Suppressor macrophage treated with lipopolysaccharide for 4 hours (primary cell): ENCODE results near the gene MAST4.

ENCODE experiments used
- DNase-seq: peaks from one replicate; pipeline ENCODE4 v3.0.0-alpha.2; 2020

MAST4 gene

DNA sequence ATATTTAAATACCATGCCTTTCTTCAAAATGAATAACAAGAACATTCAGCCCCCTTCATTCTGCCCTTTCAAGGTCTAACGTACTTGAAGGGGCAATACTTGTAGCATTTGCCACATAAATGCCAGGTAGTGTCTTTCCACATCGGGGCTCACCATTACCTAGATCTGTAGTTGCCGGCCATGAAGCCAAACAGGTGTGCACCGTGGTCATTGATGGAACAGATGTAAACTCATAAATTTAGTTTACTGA lies 407.4 kb downstream of the MAST4 start:
- no peak for DNase-seq

DNA sequence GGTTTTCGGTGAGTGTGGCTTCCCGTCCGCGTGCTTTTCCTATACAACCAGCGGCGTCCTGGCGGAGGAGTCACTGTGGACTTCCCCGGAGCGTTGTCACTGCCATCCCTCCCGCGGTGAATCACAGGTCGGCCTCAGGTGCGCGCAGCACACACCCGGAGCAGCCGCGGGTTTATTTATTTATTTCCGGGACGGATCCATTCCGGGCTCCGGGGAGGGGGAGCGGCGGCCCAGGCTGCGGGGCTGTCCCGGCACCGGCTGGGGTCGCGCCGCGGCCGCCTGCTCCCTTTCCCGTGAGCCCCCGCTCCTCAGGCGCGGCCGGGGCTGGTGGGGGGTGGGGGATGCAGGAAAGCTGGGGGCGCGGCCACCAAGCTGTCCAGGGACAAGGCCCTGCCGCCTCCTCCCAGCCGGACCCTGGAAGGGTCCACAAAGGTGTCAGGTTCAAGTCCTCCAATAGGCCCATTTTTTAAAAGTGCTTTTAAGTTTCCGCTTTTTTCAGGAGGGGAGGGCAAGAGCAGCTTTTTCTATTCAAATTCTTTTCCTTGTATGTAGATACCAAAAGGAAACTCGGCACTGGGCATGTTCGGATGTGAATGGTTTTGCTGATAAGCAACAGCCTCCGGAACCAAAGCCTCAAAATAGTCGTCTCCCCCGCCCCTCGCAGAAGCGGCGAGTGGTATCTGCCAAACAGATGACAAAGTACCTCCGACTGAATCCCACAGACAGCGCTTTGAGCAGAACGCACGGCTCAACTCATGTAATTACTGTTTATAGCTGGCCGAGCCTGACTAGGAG lies 407.9 kb downstream of the MAST4 start:
- DNase-seq: peak; percentile 55

GRCh38 chr5:67004730-67005350 lies 408.6 kb downstream of the MAST4 start:
- no peak for DNase-seq

- DNase-seq: no peak
Measured at GRCh38 chr5:67005737-67006499, 409.7 kb downstream of the MAST4 start.

DNA sequence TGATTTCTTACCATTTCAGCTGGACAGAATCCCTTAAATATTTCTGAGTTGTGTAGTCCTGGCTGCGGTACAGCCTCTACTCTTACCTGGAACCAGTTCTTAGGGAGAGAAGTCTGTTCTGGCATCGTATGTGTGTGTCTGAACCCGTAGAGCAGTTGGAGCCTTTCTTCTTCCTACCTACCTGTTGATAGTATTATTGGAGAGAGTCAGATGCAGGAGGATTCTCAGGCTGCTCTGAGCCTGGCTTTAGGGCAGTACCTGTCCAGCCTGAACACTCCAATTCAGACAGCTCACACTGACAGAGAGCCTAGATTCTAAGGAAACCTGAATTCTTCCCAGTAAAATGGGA lies 410.3 kb downstream of the MAST4 start:
- no peak for DNase-seq

DNA sequence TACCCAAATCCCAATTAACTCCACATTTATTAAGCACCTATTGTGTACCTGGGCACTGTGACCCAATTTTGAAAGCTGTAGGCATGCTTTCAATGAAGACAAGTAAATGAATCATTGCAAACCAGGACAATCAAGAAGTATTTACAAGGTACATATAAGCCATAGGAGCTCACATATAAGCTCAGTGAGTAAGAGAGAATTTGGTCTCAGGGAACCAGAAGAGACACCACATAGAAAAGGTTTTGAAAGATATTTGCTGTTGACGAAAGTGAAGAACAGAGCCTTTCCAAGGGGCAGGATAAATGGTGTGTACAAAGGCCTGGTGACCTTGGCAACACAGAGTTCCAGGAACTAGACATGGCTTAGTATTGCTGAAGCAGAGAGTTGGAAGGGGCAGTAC lies 412.8 kb downstream of the MAST4 start:
- no peak for DNase-seq

DNA sequence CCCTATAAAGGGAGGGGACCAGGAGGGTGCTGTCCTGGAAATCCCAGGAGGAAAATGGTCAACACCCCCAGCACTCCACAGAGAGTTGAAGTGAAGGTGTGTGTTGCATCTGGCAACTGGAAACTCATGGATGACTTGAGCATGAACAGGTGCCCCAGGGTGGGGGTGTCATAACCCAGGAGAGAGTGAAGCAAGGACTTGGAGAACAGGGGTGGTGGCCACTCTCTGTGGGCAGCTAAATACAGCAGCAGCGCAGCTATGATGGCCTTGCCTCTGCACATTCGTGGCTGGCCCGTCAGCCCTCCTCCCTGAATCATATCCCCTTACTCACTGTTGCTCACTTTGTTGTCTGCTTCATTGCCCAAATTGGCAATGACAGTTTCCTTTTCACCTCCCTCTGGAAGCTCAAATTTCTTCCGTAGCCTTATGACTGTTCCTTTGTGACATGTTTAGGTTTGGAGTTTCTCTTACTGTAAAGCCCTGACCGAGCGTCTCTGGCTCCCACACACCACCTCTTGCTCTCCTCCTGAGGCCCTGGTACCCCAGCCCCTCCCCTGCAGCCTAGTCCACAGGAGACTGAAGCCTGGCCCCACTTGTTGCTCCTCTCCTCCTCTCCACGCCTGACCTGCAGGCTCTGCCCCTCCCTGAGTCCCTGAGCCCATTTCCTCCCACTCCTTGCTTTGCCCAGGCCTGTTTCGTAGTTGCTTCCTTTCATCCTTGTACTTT lies 414.7 kb downstream of the MAST4 start:
- DNase-seq: no peak

DNA sequence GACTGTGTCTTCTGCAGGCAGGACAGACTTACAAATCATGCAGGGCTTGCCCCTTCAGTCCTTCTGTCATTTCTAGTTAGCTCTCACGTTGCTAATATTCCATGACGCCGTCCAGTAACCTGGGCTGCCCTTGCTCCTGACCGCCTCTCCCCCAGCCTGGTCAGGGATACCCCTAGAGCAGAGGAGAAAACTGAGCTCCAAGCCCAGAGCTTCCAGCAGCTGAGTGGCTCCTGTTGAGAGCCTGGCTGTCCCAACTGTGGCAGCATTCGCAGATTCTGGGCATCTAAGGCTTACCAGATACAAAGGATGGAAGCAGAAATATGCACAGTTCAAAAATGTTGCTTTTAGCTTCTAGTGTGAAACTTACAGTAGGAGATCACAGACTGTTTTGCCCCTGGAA lies 415.2 kb downstream of the MAST4 start:
- no peak for DNase-seq

GRCh38 chr5:67012171-67012570 lies 416.0 kb downstream of the MAST4 start:
- no peak for DNase-seq

GRCh38 chr5:67013719-67014118 lies 417.5 kb downstream of the MAST4 start:
- DNase-seq: no peak

DNA sequence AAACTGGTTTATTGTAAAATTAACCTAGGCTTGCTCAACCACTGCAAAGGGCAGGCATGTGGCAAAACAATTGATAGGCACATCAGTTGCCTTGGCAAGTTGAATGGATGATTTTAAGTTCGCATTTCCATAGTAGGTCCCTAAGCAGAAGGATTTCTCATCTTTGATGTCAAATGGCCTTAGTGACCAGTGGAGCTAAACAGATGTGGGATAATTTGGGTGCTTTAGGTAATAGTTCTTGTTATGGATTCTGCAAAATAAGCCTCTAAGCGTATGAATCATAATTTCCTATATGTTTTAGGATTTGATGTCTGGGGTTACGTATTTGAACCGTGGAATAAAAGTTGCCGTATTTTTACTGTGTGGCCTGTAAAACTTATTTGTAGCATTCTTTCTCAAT lies 418.0 kb downstream of the MAST4 start:
- no peak for DNase-seq

DNA sequence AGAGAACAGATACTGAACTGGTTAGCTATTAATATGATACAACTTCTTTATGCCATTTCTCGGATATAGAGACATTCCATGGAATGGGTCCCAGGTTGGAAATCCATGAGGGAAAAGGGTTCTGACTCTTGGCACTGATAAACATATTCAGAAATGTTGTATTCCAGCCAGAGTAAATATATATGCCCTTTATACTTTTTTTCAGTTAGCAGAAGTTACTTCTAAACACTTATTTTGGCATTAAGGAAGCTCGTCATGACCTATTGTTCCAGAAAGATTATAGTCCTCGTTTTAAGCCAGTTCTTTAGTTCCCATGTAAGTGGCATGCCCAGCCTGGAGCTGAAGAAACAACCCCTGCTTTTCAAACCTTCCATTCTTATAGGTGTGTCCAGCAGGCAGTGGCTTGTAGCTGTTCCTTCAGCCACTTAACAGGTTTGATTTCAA lies 418.8 kb downstream of the MAST4 start:
- DNase-seq: no peak

DNA sequence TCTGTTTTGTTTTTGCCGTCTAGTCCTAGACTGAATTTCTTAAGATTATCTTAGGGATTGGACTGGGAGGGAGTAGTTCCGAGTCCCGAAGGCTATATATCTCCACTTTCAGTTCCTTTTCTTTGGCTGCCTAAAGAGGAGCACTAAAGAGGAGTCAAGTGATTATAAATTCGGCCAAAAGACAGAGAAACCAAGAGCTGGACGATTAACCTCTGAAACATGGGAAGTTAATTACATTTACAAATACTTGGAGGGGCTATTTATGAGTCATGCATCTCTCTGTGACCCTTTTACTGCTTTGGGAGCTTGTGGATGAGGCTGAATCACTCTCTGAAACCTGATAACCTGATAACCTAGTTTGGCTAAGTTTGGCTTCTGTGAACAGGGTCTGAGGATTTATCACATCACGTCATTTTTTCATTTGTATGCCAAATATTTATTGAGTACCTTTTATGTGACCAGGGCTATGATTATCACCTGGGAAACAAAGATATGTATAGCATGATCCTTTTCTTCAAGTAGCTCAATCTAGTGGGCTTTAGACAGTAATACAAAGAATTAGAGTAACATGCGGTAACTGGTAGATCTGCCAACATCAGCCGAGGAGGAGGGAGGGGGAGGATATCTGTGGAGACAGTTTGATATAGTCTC lies 419.5 kb downstream of the MAST4 start:
- peak; percentile 52 for DNase-seq

DNA sequence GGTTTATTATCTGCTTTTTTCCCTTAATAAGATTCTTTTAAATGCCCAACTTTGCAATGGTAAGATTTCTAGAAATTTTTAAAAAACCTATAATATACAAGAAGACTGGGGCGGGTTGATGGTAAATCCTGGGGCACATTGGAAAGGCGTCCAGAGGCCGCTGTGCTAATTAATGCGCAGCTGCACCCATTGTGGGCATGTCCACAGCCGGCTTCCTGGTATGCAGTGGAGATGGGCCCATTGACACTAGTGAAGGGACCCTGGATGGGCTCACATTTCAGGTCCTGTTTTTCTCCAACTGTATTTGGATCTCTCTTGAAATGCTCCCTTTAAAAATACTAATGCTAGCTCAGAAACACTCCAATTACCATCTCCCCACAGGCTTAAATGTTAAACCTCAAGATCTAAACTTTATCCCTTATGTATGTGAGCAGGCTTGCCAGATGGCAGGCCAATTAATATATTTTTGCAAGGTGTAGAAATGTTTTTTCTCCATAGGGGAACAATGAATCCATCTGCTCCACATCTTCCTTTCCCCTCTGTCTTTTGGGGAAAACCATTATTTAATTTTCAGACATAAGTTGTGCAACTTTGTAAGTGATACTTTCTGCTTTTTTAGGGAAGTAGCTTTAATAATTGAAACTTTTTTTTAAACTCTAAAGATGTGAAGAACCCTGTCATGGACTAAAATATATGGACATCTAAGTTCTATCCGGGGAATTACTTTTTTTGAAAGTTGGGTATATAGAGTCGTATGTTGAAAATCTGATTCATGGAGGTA lies 423.1 kb downstream of the MAST4 start:
- DNase-seq: peak; percentile 19

GRCh38 chr5:67020096-67020615 lies 424.0 kb downstream of the MAST4 start:
- no peak for DNase-seq

DNA sequence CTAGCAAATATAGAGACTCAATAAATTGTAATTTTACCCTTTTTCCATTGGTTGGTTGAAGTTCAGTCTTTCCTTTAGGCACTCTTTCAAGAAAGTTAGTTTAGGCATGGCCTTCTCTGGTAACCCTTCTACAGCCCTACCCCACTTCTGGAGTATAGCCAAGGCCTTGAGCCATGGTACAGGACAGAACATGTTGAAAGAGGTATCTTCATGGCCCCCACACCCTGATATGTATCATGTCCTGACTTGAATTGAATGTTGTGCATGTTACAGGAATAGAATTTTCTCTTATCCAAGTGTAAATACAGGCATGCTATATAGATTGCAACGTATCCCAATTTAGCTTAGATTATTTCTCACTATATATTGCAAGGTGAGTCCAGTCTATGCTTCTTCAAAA lies 424.8 kb downstream of the MAST4 start:
- DNase-seq: no peak

DNA sequence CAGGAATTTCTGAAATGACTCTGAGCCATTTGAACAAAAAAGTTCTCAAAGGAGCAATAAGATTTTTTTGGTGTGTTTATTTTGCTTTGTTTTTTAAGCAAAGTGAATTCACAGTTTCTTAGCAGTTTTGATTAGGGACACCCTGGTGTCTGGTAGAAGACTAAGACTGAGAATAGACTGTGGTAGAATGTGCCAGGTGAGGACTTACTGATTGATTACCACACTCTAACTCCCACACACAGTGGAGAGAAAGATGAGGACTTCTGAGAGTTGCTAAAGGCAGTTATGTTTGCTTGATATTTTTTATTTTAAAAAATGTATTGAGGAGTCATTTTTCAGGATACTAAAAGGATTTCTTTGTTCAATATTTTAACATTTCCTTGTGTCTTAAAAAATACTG lies 425.3 kb downstream of the MAST4 start:
- DNase-seq: no peak

DNA sequence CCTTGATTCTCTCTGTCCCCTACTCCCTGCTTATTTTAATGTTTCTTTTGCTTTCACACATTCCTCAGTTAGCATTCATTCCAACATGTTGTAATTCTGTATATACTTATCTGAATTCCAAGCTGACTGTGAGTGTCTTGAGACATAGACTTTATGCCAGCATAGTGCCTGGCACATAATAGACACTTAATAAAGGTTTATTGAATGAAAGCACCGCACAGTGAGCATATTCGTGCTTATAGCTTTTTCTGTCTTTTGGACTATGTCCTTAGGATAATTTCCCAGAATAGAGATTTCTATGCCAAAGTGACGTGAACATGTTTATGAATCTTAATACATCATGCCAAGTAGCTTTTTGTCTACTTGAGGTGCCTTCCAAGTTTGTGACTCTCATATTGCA lies 425.8 kb downstream of the MAST4 start:
- DNase-seq: no peak

DNA sequence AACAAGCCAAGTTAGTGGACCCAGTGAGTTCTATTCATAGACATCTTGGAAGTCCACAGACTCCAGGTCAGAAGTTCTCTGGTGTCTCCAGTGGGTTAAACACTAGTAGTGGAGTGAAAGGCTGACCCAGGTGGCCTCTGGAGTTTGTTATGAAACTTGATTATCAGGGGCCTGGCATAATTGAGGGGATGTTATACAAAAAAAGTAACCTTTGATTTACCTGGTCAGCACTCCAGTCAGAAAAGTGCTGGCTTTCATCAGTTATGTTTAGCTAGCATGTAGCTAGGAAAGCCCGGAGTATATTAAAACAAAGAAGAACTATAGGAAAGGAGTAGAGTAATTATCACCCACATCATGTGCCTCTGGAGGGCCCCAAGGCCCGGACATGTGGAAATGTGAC lies 429.3 kb downstream of the MAST4 start:
- no peak for DNase-seq

GRCh38 chr5:67026278-67026677 lies 430.1 kb downstream of the MAST4 start:
- DNase-seq: no peak

DNA sequence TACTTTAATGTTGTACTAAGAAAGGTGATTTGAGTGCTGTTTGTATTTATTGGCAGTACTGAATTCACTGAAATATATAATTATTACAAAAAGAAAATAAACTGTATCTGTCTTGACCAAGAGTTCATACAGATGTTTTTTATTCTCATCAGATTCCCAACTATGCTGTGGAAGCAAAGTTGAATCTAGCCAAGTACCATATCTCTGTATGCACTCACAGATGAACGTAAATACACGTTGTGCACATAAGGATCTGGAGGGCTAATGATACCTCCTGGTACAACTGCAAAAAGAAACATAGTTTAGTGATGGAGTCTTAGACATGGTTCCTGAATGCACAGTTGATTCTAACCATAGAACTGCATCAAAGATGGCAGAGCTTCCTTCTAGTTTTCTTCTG lies 431.0 kb downstream of the MAST4 start:
- no peak for DNase-seq

- DNase-seq: peak; percentile 84
Measured at GRCh38 chr5:67028371-67028770, 432.2 kb downstream of the MAST4 start.
